HG03565 (cell line): ENCODE measurements around the gene CAMK1D.
"Not testable (repeated sequence)": the region's sequence is repeated elsewhere in the genome, so short reads cannot be mapped to it uniquely, and the experiment has no call there.

Source experiments
- ATAC-seq: cut with Tn5 transposase; IDR thresholded peaks from one replicate; pipeline ENCODE4 v1.9.1; 2021; ENCODE audit warnings: mild to moderate bottlenecking, moderate library complexity; ENCODE audit not compliant: unreplicated experiment

The CAMK1D gene

DNA sequence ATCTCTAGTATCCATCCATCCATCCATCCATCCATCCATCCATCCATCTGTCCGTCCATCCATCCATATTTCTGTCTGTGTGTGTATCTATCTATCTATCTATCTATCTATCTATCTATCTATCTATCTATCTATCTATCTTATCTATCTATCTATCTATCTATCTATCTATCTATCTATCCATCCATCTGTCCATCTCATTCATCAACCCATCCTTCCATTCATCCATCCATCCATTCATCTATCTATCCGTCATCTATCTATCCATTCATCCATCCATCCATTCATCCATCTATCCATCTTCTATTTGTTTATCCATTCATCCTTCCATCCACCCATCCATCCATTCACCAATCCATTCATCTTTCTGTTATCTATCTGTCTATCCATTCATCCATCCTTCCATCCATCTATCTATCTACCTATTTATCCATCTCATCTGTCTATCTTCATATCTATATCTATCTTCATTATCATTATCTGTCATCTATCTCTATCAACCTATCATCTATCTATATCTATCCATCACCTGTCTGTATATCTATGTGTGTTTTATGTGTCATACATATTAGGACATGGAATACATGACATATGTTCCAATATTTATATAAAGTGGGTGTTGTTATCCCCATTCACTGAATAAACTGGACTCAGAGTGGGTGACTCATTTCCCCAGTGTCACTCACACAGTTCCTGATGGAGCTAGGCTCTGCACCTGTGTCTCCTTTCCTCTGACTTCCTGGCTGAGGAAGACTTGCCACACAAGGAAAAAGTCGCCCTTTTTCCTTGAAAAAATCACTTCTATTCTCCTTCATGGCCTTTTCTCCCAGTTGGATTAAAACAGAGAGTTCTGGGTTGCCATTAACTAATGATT is 452.1 kb downstream of the CAMK1D start:
- ATAC-seq, result no peak

DNA sequence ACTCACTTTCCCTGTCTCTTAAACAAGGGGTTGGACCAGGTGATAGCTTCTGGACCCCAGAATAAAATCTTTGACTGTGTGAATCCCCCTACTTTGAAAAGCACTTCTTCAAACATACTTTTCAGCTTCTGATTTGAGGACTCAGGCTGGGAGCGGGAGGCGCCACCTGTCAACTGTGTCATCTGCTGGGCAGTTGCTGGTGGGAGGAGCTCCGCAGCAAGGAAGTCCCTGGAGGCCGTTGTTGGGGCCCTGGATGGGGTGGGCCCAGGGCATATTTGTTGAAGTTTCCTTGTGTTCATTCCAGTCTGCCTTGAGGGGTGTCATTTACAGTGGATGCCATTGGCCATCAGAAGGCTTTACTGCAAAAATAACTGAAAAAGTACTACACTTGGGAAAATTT is 454.4 kb downstream of the CAMK1D start:
- no peak for ATAC-seq

DNA sequence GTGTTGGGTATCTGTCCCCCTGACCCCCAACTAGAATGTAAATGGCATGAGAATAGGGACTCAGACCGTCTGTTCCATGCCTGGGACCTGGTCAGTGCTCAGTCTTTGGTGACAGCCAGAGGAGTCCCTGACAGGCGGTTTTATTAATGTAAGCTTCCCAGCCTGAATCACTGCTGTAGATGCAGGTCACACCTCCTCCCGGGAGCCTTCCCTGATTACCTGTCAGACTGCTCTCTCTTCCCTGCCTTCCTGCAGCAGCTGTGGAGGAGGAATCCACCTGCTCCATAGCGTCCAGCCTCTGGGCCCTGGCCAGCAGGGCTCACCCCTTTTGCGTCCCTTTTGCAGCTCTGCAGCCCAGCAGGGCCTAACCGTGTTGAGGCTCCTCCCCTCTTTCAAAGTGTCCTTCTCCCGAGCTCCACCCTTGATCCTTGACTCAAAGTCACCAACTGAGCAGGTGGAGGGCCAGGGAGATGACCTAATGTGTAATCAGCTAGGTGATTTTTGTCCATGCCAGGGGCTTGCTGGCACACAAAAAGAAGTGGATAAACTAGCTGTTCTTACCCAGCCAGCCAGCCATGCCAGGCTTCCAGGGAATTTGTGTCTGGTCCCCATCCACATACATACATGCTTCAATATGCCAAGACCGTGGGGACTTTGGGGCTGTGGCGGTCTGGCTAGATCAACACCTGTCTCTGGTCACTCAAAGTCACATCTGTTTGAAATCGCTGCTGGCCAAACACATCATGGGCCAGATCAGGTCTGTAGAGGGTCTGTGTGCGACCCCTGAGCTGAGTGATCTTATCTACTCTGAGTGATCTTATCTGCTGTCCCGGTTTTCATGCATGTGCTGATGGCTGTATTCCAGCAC is 457.1 kb downstream of the CAMK1D start:
- ATAC-seq, result no peak

DNA sequence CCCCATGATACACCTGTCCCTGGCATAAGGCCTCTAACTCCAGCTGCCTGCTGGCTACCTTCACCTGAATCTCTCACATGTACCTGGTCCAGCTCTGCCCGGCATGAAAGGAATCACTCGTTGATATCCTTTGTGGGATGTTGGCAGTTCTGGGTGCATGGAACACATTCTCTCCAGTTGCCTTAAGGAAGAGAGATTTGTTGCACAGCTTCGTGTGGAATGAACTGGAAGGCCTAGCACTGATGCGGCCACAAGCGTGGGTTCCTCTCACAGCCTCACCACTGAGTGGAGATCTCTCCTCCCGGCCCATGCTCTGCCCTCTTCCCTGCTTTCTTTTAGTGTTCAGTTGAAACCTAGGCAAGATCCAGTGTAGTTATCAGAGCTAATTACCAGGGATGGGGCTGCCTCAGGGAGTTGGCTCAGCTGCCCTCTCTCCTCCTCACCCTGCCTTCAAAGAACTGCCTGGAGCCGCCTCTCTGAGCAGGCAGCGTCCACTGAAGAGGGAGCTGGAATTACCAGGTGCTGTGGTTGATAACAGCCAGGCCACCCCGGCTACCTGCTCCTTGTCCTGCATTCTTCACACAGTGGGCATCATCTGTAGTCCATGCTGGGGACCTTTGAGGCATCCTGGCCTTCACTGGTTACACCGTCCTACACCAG is 457.9 kb downstream of the CAMK1D start:
- no peak for ATAC-seq

DNA sequence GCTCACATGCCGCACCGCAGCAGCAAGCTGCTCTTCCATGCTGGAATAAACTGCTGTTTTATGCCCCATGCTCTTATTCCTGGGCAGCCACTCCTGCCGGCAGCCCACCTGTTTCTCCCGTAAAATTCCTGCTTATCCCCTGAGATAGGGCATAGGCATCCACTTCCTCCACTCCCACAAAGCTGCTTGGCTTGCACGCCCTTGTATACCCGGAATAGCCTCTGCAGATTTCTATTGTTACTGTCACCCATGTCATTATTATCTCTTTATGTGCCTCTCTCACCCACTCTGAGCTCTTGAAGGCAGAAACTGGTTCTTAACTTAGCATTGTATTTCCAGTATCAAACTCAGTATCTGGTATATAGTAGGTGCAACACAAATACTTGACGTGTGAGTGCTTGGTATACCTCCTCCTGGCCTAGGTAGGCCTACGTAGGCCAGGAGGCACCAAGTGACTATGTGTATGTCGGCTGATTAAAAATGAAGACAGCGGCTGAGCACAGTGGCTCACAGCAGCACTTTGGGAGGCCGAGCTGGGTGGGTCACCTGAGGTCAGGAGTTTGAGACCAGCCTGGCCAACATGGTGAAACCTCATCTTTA is 458.8 kb downstream of the CAMK1D start:
- no peak for ATAC-seq

DNA sequence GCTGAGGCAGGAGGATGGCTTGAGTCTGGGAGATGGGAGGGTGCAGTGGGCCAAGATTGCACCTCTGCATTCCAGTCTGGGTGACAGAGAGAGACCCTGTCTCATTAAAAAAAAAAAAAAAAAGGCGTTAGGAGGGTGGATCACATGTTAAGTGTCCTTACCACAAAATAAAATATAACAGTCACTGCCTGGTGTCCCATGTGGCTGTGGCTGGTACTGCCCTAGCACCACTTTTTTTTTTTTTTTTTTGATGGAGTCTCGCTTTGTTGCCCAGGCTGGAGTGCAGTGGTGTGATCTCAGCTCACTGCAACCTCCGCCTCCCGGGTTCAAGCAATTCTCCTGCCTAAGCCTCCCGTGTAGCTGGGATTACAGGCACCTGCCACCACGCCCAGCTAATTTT is 460.7 kb downstream of the CAMK1D start:
- ATAC-seq, result not testable (repeated sequence)

DNA sequence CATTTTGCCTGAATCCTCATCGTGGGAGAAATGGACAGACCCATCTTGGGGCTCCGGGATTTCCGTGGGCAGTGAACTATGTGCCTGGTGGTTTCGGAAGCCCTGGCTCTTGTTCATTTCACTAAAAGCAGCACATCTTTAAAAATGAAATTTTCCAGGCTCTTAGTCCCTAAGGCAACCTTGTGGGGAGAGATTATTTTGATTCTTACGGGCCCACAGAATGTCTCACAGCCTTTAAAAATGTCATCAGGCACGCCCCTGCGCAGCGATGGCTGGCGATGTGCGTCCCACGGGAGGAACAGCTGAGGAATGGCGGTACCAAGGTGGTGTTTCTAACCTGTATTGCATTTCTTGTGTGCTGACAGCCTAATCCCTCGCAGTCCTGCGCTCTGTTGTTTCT is 462.5 kb downstream of the CAMK1D start:
- ATAC-seq, result no peak

DNA sequence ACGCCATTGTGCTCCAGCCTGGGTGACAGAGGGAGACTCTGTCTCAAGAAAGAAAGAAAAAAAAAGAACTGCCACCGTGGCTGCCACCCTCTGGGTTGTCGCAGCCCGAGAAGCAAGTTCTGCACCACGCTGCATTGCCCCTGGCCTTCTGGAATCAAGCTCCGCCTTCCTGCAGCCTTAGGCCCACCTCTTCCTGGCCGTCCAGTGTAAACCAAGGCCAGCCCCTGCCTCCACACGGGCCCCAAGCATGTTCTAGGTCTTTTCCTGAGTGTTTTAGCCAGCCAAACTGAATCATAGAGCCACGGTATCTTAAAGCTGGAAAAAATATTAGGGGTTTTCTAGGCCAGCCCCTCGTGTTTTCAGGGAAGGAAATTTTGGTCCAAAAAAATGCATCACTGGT is 463.2 kb downstream of the CAMK1D start:
- ATAC-seq, result no peak

DNA sequence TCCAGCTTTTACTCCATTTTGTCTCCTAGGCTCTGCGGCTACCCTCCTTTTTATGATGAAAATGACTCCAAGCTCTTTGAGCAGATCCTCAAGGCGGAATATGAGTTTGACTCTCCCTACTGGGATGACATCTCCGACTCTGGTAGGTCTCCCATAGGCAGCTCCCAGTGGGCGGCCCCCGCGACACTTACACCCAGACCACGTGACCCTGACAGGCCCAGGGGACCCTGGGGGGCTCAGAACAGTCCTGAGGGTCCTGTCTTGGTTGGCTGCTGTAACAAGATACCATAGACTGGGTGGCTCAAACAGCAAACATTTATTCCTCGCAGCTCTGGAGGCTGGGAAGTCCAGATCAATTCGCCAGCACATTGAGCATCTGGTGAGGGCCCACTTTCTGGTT is 464.8 kb downstream of the CAMK1D start:
- ATAC-seq, result no peak

DNA sequence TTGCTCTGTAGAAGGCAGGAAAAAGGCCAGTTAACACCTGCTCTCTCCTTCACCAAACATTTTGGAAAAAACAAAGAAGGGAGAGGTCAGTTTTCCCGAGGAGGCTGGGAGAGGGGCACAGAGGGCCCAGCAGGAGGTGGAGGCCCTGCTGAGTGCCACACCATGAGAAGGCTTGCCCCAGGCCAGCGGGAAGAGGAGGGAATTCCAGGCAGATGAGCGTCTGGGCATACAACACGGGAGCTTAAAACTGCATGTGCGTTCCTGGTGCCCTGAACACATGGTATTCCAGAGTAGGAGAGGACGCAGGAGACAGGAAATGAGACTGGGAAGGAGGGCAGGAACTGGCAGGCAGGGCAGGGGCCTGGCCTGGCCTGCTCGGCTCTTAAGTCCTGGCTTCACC is 469.7 kb downstream of the CAMK1D start:
- no peak for ATAC-seq

DNA sequence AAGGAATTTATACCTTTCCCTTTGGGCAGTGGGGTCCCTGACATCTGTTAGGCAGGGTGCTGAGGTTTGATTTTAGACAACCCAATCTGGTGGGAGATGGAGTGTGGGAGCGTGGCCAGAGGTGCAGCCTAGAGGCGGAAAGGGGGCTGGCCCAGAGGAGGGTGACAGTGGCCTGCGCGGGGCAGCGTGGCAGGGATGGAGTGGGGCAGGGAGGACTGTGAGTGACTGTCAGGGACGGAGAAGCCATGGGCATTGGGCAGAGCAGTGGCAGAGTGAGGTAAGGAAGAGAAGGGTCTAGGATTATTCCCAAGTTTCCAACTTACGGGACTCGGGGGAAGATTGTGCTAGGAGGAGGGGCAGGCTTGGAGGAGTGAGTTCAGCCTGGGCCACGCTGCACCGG is 470.3 kb downstream of the CAMK1D start:
- no peak for ATAC-seq

DNA sequence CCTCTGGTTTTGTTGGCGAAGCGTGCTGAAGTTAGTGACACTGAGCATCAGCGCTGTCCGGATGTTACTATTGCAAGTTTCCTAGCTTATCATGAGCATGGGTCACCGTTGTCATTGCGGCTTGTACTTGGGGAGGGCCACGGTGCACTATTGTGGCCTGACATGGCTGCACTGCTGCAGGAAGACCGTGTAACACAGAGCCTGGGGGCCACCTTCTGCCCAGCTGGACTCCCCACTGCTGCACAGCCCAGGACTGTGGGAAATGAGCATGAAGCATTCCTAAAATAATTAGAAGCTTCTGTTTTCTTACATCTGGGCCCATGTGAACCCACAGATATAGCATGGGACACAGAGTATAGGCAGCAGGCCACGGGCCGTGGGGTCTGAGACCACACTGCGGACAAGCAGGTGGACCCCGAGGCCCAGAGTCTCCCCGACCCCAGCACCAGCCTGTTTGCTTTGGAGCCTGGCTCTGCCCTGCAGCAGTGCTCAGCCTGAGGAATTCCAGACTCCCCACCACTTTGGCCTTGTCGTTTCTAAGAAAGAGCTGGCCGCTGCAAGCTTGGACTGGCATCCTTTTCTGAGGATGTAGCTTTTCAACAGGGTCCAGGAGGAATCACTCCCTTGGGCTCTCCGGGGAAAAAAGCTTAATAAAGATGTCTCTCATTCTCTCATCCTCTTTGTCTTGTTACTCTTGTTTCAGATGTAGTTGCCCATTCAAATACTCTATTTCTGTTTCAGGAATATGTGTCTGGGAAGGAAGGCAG is 473.0 kb downstream of the CAMK1D start:
- ATAC-seq, result no peak

DNA sequence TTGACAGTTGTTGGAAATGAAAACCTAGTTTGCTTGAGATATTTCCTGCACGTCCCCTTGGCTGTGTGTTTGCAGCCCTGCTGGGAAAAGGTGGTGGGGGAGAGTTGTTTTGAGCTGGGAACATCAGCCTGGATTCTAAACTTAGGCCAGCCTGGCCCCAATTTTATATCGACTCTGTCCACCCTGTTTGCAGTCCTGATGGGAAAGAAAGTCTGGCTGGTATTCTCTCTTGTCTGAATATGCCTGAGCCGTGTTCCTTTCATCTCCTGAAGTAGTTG is 473.5 kb downstream of the CAMK1D start:
- ATAC-seq, result no peak

DNA sequence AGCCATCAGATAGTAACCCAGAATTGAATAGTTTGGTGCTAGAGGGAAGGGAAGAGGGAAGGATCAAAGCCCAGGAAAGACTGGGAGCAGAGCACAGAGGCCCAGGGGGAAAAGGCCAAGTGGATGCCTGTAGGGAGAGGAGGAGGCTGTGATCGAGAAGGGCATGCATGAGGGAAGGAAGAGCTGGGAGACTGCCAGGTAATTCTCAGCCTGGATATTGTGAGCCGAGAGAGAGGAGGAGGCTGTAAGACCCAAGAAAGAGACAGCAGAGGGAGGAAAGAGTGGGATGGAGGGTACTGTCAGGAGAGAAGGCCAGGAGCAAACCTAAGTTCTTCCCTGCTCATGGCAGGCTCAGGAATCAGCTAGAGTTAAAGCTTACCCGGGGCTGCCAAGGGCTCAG is 474.0 kb downstream of the CAMK1D start:
- no peak for ATAC-seq

DNA sequence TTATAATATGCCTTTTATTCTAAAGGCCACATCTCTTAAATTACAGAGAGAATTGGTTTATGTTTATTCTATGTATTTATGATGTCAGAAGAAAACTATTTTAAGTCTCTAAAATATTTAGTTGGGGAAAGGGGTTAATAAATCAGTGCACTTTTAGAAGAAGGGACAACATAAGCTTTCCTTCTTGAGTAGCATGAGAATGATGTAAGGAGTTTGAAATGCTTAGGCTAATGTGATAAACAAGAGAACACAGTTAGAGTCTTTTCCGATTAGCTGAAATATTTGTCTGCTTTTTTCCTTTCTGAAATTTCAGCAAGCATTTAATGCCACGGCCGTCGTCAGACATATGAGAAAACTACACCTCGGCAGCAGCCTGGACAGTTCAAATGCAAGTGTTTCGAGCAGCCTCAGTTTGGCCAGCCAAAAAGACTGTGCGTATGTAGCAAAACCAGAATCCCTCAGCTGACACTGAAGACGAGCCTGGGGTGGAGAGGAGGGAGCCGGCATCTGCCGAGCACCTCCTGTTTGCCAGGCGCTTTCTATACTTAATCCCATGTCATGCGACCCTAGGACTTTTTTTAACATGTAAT is 476.0 kb downstream of the CAMK1D start:
- no peak for ATAC-seq

DNA sequence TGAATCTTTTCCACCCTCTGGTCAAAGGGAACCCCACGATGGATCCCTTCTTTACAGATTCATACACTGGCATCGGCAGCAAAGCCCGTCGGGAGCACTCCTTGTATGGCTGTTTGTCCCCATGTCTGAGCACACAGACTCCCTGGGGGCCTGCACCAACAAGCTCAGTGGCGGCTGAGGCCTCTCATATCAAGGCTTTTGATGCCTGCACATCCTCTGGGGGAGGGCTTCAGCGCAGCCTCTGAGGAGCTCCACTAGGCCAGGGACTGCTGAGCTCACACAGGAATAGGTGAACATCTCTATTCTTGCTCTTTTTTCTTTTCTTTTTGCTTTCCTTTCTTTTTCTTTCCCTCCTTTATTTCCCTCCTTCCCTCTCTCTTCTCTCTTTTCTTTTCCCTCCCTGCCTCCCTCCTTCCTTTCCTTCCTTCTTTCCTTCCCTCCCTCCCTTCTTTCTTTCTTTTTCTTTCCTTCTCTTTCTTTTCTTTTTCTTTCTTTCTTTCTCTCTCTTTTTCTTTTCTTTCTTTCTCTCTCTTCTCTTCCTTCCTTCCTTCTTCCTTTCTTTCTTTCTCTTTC is 477.5 kb downstream of the CAMK1D start:
- no peak for ATAC-seq

DNA sequence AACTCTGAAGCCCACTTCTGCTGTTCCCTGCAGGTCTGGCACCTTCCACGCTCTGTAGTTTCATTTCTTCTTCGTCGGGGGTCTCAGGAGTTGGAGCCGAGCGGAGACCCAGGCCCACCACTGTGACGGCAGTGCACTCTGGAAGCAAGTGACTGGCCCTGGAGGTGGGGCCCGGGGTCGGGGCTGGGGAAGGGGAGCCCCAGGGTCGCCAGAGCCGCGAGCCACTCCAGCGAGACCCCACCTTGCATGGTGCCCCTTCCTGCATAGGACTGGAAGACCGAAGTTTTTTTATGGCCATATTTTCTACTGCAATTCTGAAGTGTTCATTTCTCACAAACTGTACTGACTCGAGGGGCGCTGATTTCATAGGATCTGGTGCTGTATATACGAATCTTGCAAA is 479.4 kb downstream of the CAMK1D start:
- no peak for ATAC-seq

DNA sequence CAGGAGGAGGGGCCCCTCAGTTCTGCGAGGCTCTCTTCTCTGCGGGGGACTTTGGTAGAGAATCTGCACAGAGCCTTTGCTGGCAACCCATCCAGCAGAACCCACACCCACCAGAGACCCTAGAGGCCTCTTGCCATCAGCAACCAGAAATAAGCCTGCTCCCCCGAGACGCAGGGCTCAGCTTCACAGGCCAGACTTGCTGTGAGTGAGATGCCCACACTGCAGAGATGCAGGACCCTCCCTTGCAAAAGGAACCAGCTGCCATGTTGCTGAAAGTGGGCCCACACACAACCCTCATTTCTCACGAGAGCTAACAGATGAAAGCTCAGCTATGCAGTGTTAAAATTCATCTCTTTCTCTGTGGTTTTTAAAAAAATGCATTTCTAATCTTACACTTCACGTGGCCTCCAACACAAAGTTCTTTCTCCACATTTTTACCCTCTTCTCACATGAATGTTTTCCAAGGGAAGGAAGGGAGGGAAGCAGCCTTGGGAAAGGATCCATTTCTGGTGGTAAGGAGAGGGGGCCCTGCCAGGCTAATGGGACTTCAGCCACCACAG is 480.6 kb downstream of the CAMK1D start:
- no peak for ATAC-seq

DNA sequence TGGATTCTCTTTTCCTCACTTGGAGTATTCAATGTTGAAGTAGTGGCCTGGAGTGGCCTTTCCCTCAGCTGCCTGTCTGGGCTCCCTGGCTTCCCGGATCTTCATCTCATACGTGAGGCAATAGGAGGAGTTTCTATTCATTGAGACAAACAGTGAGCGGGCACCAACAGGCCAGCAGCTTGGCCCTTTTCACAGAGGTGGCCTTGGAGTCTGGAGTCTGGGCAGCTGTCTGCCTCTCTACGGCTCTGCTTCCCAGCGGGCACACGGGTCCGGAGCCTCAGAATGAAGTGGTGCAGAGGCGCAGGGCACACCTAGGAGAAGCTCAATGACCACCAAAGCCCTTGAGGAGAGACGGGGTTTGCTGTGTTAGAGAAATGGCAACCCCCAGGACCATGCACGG is 482.7 kb downstream of the CAMK1D start:
- ATAC-seq, result no peak

DNA sequence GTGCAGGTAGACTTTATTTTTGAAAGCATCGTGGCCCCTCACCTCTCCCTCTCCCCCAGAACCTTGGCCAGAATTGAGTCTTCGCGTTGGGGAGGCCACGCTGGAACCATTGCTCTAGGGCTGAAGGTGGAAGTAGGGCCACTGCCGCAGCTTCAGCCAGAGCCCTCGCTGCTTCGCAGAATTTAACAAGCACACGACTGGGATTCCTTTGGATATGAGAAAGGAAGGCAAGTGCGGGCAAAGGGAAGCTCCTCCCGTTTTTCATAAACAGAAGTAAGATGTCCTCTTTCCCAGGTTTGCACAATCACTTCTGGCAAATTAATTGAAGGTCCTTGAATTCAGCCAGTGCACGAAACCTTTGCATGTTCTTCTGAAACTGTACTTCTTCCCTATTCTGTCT is 484.1 kb downstream of the CAMK1D start:
- no peak for ATAC-seq
